GM21576 (cell line): ENCODE results near the gene FLNC.

Experiments used
- ATAC-seq: cut with Tn5 transposase; IDR thresholded peaks from one replicate; pipeline ENCODE4 v1.9.1; 2021; ENCODE audit warnings: mild to moderate bottlenecking, moderate library complexity; ENCODE audit not compliant: unreplicated experiment

The FLNC gene

DNA sequence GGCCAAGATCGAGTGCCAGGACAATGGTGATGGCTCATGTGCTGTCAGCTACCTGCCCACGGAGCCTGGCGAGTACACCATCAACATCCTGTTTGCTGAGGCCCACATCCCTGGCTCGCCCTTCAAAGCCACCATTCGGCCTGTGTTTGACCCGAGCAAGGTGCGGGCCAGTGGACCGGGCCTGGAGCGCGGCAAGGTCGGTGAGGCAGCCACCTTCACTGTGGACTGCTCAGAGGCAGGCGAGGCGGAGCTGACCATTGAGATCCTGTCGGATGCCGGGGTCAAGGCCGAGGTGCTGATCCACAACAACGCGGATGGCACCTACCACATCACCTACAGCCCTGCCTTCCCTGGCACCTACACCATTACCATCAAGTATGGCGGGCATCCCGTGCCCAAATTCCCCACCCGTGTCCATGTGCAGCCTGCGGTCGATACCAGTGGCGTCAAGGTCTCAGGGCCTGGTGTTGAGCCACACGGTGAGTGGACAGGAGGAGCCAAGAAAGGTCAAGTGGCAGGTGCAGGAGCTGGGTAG, 14.6 kb downstream of the FLNC start:
- no peak for ATAC-seq

DNA sequence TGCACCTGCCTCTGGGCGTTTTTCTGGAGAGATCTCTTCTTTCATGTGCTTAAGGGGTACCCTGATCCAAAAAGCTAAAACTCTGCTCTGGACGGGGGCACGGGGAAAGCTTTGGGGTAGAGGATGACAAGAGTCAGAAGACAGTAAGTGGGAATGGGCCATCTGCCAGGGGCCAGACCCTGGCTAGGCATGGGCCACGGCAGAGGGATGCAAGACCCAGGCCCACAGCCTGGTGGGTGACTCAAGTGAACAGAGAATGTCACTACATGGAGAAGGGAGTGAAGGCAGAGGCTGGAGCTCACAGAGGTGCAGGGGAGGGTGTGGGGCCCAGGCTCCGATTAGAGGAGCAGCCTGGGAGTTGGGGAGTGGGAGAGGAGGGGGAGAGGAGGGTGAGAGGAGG, 15.3 kb downstream of the FLNC start:
- no peak for ATAC-seq

DNA sequence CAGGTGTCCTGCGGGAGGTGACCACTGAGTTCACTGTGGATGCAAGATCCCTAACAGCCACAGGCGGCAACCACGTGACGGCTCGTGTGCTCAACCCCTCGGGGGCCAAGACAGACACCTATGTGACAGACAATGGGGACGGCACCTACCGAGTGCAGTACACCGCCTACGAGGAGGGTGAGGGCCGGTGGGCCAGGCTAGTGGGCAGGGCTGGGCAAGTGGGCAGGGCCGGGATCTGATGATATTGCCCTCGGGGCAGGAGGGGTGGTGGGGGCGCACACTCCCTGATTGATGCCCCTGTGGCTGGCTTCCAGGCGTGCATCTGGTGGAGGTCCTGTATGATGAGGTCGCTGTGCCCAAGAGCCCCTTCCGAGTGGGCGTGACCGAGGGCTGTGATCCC, 15.8 kb downstream of the FLNC start:
- no peak for ATAC-seq

DNA sequence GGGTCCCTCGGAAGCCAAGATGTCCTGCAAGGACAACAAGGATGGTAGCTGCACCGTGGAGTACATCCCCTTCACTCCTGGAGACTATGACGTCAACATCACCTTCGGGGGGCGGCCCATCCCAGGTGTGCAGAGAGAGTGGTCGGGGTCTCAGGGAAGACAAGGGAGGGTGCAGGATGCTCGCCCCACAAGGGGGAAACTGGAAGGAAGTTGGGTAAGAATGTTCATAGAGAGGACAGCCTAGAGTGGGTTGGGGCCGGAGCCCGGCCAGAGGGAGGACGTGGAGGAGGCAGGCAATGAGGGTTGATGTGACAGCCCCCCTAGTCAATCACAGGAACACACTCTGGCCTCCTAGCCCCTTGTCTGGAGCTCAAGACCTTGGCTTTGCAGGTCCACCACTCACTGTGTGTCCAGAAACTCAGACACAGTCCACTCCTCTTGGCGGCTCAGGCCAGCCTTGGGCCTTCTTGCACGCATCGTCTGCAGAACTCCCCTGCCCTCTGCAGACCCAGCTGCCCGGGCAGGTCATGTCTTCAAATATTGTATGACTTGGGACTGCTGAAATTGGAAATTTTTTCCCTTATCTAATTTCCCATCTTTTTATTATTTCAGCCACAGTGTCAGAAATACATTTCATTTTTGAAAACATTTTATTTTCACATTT, 16.7 kb downstream of the FLNC start:
- no peak for ATAC-seq

DNA sequence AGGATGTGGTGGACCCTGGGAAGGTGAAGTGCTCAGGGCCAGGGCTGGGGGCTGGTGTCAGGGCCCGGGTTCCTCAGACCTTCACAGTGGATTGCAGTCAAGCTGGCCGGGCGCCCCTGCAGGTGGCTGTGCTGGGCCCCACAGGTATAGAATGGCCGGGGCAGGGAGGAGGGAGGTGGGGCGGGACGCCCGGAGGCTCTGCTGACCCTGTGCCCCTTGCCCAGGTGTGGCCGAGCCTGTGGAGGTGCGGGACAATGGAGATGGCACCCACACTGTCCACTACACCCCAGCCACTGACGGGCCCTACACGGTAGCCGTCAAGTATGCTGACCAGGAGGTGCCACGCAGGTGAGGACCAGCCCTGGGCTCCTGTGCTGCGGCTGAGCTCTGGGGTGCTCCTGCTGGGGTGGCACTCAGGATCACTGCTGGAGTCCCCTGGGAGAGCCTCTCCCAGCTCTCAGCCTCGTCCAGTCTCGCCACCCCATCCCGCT, 17.6 kb downstream of the FLNC start:
- ATAC-seq: no peak

DNA sequence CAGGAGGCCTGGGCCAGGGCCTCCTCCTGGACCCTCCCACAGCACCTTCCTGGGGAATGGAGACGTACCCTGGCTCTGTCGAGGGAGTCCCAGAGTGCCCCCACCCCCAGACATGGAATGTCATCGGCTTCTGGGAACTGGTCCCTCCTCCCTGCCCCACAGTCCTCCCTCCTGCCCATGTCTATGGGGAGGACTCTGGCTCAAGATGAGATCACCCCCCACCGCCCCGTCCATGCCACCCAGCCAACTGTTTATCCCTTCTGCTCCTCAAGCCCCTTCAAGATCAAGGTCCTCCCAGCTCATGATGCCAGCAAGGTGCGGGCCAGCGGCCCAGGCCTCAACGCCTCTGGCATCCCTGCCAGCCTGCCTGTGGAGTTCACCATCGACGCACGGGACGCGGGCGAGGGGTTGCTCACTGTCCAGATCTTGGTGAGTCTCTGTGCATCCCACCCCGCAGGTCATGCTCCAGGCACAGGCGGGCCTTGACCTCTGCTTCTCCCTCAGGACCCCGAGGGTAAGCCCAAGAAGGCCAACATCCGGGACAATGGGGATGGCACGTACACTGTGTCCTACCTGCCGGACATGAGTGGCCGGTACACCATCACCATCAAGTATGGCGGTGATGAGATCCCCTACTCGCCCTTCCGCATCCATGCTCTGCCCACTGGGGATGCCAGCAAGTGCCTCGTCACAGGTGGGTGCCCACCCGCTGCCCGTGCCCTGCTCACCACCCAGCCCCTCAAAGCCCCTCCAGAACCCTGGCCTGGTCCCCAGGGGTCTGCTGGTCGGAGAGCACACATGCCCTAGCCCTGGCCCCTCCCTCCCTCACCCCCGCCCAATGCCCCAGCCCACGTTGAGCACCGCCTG, 18.3 kb downstream of the FLNC start:
- ATAC-seq: no peak

DNA sequence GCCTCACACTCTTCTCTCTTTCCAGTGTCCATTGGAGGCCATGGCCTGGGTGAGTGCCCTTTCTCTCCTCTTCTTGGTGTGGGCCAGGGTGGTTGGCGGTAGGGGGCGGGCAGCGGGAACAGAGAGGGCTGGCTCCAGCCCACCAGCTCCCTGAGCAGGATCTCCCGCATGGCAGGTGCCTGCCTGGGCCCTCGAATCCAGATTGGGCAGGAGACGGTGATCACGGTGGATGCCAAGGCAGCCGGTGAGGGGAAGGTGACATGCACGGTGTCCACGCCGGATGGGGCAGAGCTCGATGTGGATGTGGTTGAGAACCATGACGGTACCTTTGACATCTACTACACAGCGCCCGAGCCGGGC, 18.9 kb downstream of the FLNC start:
- ATAC-seq: no peak

DNA sequence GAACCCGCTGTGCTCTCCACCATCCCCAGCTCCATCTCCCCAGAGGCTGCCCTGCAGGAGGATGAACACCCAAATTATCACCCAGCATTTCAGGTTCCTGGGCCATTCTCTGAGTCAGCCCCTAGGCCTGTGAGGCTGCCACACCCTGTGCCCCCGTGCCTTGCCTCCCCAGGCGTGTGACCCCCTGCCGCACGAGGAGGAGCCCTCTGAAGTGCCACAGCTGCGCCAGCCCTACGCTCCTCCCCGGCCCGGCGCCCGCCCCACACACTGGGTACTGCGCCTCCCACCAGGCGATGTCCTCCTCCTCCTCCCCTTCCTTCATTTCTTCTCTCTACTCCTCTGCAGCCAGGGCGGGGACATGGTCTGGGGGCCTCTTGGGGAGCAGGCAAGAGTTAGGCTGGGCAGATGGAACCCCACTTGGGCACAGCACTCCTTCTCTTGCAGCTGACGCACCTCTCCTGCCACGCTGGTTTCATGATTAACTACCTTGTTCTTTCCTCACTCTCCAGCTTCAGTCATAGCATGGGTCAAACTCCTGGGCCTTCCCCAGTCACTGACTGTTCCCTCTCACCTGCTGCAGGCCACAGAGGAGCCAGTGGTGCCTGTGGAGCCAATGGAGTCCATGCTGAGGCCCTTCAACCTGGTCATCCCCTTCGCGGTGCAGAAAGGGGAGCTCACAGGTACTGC, 19.7 kb downstream of the FLNC start:
- ATAC-seq: no peak

DNA sequence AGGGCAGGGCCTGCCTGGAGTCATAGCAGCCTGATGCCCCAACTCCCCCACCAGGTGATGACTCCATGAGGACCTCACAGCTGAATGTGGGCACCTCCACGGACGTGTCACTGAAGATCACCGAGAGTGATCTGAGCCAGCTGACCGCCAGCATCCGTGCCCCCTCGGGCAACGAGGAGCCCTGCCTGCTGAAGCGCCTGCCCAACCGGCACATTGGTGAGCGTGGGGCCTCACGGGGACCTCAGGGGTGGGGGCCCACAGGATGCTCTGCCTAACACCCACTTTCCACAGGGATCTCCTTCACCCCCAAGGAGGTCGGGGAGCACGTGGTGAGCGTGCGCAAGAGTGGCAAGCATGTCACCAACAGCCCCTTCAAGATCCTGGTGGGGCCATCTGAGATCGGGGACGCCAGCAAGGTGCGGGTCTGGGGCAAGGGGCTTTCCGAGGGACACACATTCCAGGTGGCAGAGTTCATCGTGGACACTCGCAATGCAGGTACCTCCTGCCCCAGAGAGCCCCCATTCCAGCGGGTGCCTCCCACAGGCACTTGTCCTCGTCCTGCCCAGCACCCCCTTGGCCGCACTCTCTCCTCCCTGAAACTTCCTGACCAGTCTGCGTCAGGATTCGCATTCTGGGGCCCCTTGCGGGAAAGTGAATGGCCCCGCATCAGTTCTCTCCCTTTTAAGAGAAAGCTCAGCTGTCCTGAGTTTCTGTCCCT, 22.5 kb downstream of the FLNC start:
- no peak for ATAC-seq

DNA sequence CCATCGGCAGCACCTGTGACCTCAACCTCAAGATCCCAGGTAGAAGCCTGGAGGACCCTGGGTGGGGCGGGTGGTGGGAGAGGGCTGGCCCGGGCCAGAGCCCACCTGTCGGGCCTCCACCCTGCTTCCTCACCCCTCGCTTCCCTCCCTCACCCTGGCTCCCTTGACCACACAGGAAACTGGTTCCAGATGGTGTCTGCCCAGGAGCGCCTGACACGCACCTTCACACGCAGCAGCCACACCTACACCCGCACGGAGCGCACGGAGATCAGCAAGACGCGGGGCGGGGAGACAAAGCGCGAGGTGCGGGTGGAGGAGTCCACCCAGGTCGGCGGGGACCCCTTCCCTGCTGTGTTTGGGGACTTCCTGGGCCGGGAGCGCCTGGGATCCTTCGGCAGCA, 23.6 kb downstream of the FLNC start:
- ATAC-seq: no peak

DNA sequence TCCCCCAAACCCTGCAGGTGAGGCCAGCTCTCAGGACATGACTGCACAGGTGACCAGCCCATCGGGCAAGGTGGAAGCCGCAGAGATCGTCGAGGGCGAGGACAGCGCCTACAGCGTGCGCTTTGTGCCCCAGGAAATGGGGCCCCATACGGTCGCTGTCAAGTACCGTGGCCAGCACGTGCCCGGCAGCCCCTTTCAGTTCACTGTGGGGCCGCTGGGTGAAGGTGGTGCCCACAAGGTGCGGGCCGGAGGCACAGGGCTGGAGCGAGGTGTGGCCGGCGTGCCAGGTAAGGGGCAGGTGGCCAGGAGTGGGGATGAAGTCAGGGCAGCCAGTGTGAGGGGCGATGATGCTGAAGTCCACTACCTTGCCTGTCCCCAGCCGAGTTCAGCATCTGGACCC, 24.2 kb downstream of the FLNC start:
- no peak for ATAC-seq

DNA sequence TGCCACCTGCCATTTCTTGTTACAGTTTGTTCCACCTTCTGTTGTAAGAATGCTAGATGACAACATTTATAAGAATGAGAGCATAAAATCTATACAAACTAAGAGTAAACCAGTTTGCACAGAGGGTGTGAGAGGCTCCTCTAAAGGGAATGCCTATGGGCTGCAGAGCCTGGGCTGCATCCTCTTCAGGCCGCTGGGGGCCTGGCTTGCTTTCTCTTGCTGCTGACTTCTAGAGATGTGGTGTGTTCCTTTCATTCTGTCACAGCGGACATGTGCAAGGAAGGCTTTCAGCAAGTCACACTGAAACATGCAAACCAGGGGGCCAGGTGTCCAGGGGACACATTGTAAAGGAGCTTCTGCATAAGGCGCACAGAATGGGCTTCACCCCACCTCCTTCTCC, 25.4 kb downstream of the FLNC start:
- ATAC-seq: no peak

DNA sequence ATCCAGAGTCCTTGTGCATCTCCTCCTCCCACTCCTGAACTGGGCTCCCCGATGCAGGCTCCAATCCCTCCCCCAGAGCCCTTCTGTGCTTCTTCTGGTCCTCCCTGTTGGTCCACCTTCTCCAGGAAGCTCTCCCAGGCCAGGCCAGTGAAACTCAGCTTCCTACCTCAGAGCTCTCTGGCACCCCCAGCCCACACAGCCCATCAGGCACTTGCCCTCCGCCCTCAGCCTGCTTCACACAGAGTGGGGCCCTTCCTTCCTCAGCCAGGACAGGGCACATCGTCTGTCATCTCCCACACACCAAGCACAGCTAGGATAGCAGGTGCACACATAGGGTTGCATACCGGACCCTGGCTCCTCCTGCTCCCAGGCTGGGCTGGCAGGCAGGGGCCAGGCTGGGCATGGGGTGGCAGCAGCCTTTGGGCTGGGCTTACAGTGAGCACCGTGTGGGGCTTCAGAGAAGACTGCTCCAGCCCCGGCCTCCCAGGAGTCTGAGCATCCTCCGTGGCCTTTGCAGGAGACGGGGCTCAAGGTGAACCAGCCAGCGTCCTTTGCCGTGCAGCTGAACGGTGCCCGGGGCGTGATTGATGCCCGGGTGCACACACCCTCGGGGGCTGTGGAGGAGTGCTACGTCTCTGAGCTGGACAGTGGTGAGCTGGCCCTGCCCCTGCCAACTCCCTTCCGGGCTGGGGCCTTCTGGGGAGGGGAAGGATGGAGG, 26.0 kb downstream of the FLNC start:
- ATAC-seq: no peak

DNA sequence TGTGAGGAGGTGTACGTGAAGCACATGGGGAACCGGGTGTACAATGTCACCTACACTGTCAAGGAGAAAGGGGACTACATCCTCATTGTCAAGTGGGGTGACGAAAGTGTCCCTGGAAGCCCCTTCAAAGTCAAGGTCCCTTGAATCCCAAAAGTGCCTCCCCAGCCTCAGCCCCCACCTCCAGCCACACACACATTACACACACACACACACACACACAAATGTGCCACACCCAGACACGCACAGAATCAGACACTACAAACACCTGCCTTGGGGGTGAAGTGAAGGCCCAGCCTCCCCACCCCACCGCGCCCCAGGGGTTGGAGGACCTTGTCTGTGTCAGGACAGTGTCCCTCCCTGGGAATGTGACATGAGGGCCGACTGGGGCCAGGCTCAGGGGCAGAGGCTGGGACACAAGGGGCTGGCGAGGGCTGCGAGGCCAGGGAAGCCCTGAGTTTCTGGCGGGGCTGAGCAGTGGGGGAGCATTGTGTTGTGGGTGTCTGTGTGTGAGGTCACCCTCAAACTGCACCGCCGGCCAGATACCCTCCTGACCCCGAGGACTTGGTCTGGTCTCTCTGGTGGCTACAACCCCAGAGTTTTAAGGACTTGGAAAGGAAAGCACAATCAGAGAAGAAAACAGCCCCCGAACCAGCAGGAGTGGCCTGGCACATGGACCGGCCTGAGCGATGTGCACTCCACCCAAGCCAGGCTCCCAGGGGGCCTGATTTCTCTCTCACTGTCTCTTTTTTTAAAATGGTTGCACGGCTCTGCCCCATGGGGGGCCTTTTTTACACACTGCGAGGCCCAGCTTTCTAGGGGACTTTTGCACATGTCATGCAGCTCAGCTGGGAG, 28.4 kb downstream of the FLNC start:
- ATAC-seq: no peak

DNA sequence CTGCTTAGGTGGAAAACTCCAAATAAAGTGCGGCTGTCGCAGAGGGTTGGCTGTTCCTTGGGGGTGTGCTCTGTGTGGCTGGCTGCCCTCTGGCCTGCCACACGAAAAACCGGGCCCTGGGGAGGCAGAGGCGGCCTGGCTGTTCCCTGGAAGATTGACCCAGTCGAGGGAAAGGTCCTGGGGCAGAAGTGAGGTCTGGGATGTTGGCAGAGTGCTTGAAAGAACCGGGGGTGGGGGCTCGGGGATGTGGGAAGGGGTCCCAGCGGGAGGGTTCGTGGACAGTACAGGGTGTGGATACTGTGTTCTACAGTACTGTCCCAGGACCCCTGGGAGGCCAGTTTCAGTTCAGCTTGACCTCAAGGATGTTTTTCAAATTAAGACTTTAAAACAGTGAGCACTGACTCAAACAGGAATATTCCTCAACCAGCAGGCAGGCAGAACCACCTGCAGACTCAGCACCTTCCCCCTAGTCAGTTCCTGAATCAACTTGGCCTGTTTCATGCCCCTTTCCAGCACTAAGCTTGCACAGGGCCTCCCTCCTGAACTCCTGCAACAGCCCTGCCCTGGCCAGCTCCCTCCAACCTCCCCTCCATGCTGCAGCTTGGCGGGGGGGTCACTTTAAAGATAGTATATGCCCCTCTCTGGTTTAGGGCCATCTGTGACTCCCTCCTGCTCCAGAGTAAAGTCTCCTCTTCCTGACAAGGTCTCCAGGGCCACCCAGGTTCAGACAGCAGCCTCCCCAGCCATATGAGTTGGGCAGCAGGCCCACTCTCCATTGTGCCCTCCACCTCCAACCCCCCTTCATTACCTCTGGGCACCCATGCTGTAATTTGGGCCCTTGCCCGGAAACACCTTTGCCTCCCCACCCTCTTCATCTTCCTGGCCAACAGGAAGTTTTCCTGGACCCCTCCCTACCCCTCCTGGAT, 29.3 kb downstream of the FLNC start:
- no peak for ATAC-seq

DNA sequence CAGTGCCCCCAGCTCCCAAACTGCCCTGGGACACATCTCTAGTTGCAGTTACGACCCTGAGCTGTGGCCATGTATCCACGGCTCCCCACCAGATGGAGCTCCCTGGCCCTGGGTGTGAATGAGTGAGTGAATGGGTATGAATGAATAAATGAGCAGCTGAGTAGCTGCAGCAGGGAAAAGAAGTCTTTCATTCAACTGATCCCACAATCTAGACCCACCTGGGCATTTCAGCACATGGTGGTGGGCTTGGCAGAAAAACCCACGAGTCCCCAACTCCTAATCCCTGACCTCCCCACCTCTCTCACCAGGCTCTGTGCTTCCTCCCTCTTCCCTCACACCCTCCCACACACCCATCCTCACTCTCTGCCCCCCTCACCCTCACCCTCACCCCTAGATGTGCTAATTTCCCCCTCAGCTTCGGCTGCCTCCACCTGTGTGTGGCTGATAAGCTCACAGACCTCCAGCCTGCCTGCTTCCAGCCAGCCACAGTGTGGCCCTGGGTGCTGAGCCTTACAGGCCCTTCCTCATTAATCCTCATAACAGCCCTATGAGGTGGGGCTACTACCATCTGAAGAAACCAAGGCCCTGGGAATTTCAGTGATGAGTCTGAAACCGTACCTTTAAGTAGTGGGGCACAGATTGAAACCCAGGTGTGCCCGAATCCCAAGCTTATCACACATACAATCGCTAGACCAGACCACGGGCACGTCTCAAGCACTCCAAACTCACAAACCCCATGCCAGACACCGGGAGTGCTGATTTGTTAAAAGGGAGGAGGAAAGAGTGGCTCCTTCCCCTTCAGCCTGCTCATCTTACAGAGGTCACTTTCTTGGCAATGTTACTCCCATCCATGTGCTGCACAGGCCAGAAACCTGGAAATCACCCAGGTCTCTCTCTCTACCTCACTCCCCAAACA, 30.2 kb downstream of the FLNC start:
- ATAC-seq: no peak

DNA sequence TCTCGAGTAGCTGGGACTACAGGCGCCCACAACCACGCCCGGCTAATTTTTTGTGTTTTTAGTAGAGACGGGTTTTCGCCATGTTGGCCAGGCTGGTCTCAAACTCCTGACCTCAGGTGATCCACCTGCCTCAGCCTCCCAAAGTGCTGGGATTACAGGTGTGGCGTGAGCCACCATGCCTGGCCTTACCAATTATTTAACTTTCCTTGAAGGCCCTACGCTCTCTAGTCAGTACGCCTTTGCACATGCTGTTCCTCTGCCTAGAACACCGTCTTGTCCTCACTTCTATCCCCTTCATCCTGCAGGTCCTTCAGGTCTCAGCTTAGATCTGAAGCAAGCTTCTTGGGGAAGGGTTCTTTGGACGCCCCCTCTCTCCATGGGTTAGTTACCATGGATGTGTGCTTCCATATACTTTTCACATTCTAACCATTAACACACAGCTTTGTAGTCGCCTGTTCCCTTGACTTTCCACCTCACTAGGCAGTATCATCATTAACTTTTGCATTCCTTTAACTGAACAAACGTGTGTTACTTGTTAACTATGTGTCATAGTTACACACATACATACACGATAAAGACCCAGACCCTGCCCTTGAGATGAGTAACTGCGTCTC, 31.9 kb downstream of the FLNC start:
- no peak for ATAC-seq
